ENCODE data around the gene TRIP4.
"Not testable (repeated sequence)": the region's sequence is repeated elsewhere in the genome, so short reads cannot be mapped to it uniquely, and the experiment has no call there.

The TRIP4 gene

GRCh38 chr15:64485796-64486195 lies 98.2 kb downstream of the TRIP4 start:
- no peak for DNase-seq (ENCODE audit: low read depth, low spot score)

DNA sequence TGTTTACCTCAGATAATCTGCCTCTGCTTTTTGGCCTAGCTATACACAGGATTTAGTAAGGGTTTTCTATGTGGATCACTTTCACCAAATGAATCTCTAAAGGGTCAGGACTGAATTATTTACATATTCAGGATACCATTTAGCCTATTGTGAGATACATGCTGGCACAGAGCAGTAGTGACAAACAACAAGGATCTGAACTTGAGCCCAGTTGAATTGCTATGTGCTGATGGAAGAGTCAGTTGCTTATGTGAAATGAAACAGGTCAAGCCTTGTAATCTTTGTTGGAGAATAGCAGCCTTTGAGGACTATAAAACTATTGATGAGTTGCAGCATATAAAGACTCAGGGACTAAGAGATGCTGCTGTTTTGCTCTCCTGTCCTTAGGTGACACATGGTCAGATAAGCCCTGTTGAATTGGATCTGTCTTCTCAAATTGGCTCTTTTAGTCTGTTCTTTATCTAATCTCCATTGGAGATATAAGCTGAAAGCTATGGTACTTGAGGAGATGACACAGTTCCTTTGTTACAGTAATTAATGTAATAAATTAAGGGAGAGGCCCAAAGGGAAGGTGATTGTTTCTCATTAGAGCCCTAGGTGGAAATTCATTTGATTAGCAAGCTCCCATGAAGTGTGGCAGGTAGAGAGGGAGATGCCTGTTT lies 103.1 kb downstream of the TRIP4 start:
- DNase-seq (ENCODE audit: low read depth, low spot score), result no peak

DNA sequence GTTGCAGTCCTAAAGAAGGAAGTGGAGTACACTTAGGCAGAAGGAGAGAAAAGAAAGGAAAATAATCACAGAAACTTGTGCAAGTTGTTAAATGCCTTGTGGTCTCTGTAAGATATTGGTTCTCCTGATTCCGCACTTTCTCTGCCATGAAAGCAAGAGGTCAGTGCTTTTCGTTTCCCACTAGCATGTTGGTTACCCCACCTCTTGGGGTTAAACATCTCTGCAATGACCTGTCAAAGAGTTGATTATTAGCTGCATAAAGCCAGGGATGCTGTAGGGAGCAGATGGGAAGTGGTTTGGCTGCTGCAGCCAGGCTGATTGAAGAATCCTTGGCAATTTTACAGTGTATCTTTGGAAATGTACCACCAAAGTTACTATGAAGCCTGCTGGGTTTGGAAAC lies 106.0 kb downstream of the TRIP4 start:
- no peak for DNase-seq (ENCODE audit: low read depth, low spot score)

DNA sequence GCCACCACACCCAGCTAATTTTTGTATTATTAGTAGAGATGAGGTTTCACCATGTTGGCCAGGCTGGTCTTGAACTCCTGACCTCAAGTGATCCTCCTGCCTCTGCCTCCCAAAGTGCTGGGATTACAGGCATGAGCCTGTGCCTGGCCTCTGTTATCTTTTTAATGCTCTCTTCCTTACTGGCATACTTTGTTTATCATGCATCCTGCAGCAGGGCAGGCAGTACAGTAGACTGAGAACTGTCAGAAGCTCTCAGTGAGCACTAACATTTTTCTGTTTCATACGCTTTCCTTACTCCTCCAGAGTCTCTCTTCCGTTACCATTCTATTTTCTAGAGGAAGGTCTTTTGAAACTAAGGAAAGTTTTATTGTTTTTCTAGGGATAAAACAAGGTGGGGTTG lies 108.3 kb downstream of the TRIP4 start:
- not testable (repeated sequence) for DNase-seq (ENCODE audit: low read depth, low spot score)

- no peak for DNase-seq (ENCODE audit: low read depth, low spot score)
Observed at GRCh38 chr15:64500695-64501395, 113.2 kb downstream of the TRIP4 start.

DNA sequence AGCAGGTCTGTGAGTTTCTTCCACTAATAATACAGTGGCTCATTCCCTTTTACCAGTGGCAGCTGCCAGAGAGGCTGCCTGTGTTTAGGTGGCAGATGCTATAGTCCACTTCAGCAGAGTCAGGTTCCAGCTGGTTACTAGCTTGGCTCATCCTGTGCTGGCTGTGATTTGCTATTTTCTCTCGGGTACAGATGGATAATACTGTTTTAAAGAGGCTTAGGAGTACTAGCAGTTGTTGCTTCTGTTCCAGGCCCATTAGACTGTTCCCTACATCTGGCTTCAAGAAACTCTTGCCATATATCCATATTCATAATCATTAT lies 113.7 kb downstream of the TRIP4 start:
- DNase-seq (ENCODE audit: low read depth, low spot score), result no peak

- DNase-seq (ENCODE audit: low read depth, low spot score), result no peak
Observed at GRCh38 chr15:64502151-64502550, 114.5 kb downstream of the TRIP4 start.

- DNase-seq (ENCODE audit: low read depth, low spot score), result no peak
Observed at GRCh38 chr15:64502551-64502950, 114.9 kb downstream of the TRIP4 start.

GRCh38 chr15:64503197-64503596 lies 115.6 kb downstream of the TRIP4 start:
- no peak for DNase-seq (ENCODE audit: low read depth, low spot score)

- no peak for DNase-seq (ENCODE audit: low read depth, low spot score)
Observed at GRCh38 chr15:64503640-64504039, 116.0 kb downstream of the TRIP4 start.

Measured in brain pericyte (primary cell).